Left colon (tissue), 2 donors: ENCODE data around the gene TULP4. TPM values are rescaled to one million over a fixed set of nuclear protein-coding genes. Genes with fewer than 3 reads are reported as not detected.
A peak's percentile ranks its signal among the peaks of the same experiment; 100 is the strongest.

ENCODE experiments used
- ATAC-seq: fragments of 200-7000 bp; cut with Tn5 transposase; one replicate; pipeline ENCODE4 v1.9.1; 2020; ENCODE audit warnings: mild to moderate bottlenecking, moderate library complexity
- DNase-seq, 2 donors: peaks; one replicate each; pipeline ENCODE4 v3.0.0-alpha.2; 2020
- intact Hi-C, 2 donors: fragments of 100-400 bp; cut with DNase I in 1 of 2; cut with micrococcal nuclease in 1 of 2; formaldehyde crosslinking; loops; one replicate each; pipeline versions ENCODE4 v1.11.2 to v1.14.0; 2022; cut with DNase I, micrococcal nuclease
- total RNA-seq, 2 donors: library from RNA; stranded (reverse); fragmentation: NEBNext Ultra II Directional; extraction: Animal tissue kit (Norgen Biotek cat#: 25700); gene quantifications; one replicate each; pipeline ENCODE4 v1.2.1, GENCODE V29; 2021
- donor health status: DM: no; HTN: no; CAD: no.
- donor health status: DM: yes; HTN: yes; CAD: no.

The TULP4 gene
- total RNA-seq, 2 donors from 2014 or later, result 69.2 to 77.5 TPM

- no peak for ATAC-seq
- DNase-seq, result no peak
- intact Hi-C loops, result no loop called here
These were observed 216.6 kb downstream of the TULP4 start for GRCh38 chr6:158528826-158529225.

GRCh38 chr6:158529629-158530028, 217.4 kb downstream of the TULP4 start:
- DNase-seq (no peak), ATAC-seq (no peak)
- intact Hi-C loops, result no loop called here

DNA sequence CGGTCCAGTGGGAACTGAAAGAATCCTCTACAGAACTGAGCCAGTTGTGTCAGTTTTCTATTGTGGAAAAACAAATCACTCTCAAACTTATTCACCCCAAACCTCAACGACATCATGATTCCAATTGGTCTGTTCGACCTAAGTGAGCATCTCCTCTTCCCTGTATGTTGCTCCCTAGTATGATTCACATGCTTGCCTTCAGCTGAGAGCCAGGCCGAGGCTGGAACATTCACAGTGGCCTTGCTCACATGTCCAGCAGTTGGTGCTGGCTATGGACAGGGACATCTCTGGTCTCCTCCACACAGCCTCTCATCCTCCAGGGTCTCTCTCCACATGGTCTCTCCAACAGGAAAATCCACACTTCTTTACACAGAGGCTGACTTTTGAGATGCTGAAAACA, 219.3 kb downstream of the TULP4 start:
- ATAC-seq, result no peak
- intact Hi-C loops, result no loop called here
- DNase-seq, result no peak

DNA sequence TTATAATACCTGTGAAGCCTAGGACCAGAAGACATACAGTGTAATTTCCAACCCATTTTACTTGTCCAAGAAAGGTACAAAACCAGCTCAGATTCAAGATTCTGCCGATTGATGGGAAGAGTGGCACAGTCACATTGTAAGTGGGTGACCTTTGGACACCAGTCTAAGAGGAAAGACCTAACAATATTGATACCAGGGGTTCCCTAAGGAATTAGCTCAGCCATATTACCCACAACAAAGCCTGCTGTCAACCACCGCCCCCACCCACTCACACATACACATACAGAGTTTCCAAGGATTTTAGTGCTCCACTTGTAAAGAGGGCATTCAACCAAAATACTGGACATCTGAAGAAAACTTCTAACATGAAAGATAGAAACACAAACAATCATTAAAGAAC, 219.7 kb downstream of the TULP4 start:
- ATAC-seq (no peak), DNase-seq (no peak)
- intact Hi-C loops, result no loop called here

- DNase-seq, result peak; percentile 69 to 85
- intact Hi-C loops, result no loop called here
These were observed 224.0 kb downstream of the TULP4 start for GRCh38 chr6:158536084-158536890.

GRCh38 chr6:158536891-158537798, 224.9 kb downstream of the TULP4 start:
- DNase-seq (peak in 1 of 2 donors; percentile 40), ATAC-seq (no peak)
- intact Hi-C loops, result no loop called here

More at GRCh38 chr6:158536084-158536890, 224.0 kb downstream of the TULP4 start:
- ATAC-seq, result peak; percentile 84

- intact Hi-C loops, result no loop called here
- DNase-seq (no peak), ATAC-seq (no peak)
These were observed 226.5 kb downstream of the TULP4 start for GRCh38 chr6:158538741-158539140.

DNA sequence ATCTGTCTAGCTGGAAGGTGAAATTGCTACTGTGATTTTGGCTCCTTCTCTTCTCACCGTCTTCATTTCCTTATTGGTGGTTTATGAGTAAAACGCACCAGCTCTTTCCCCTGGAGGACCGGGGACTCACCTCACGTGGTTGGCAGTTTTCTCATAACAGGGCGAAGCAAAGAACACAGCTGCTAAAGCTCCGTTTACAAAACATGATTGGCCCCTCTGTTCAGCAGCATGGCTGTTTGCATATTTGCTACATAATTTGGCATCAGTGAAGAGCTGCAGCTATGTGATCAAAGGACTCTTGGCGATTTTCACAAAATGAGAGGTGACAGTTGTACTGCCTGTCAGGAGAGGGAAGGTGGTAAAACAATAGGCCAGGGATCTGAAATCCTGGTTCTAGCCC, 227.1 kb downstream of the TULP4 start:
- peak; percentile 39 for ATAC-seq

DNA sequence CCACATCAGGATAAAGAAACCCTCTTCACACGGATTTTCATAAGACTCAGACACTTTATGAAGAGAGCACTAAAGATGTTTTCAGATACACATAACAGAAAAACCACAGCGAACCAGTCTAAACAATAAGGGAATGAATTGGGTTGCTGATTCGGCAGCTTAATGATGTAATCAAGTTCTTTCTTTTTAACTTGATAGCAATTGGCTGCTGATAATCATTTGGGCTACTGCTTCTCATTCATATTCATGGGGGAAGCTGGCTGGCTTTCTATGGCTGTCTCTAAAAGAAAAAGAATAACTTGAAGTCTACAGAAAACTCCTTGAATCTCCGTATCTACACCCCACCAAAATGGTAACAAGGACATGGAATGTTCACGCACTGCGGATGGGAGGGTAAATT, 227.6 kb downstream of the TULP4 start:
- DNase-seq, result no peak
- no peak for ATAC-seq
- intact Hi-C loops, result no loop called here

More for the DNA sequence above, 227.1 kb downstream of the TULP4 start:
- DNase-seq, result no peak
- intact Hi-C loops, result no loop called here

GRCh38 chr6:158543606-158544185, 231.4 kb downstream of the TULP4 start:
- DNase-seq (no peak), ATAC-seq (no peak)
- intact Hi-C loops, result no loop called here

GRCh38 chr6:158544428-158544827, 232.2 kb downstream of the TULP4 start:
- ATAC-seq (no peak), DNase-seq (no peak)
- intact Hi-C loops, result no loop called here

DNA sequence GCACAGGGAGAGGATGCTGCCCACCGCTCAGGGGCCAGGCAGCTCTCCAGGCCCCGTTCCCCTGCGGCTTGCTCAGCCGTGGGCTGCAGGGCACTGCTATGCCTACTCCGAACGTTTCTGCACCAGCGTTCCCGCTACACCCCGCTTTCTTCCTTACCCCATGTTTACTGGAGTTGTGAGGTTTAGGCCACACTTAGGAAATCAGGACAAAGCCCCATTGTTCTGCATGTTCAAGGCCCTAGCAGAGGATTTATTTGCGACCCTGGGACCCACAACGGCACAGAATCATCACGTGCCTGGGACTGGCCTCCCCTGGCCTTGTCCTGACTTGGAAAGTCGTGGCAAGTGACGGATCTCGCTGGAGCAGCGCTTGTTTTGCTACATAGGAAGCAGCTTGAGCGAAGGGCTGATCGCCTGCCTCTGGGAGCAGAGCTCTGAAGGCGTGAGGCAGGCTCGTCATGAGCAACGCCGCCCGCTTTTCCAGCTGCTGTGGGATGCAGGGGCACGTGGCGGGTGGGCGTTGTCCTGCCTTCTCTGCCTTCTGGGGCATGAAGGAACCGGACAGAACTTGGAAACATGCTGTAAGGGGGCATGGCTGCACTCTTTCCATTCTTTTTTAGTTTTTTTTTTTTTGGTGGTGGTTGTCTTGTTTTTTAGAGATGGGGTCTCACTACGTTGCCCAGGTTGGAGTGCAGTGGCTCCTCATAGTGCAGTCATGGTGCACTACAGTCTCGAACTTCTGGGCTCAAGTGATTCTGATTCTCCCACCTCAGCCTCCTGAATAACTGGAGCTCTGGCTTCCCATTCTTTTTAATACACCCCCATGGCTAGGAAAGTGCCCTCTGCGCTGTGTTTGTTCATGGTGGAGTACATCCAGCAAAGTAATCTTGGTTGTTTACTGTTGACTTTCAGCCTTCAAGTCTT, 233.0 kb downstream of the TULP4 start:
- ATAC-seq (no peak), DNase-seq (no peak)
- intact Hi-C loops, result no loop called here

DNA sequence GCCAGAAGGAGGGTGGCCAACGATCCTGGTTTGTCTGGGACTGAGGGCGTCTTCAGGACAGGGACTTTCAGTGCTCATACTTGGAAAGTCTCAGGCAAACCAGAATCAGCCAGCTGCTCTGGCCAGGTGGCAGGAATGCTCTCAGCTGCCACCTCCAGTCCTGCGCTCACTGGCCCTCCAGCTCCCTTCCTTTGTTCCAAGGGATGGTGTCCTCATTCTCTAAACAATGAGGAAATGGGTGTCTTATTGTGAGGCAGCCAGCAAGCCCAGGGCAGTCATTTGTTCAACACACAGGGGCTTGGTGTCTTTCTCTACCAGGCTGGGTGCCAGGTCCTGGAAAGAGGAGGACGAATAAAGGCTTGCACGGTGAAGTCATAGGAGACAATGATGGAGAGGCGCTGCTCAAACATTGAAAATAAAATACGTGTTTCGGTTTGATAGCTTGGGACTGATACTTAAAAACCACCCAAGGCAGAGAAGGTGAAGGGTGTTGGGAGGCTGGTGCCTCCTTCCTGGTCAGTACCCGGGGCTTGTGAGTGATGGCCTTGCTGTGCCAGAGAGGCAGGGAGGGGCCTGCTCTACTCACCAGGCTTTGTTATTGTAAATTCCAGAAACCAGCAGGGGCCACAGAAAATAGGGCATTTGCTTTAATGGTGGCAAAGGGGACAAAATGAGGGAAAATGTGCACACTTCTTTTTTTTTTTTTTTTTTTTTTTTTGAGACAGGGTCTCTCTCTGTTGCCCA, 236.3 kb downstream of the TULP4 start:
- DNase-seq (no peak), ATAC-seq (no peak)
- intact Hi-C loops, result no loop called here

DNA sequence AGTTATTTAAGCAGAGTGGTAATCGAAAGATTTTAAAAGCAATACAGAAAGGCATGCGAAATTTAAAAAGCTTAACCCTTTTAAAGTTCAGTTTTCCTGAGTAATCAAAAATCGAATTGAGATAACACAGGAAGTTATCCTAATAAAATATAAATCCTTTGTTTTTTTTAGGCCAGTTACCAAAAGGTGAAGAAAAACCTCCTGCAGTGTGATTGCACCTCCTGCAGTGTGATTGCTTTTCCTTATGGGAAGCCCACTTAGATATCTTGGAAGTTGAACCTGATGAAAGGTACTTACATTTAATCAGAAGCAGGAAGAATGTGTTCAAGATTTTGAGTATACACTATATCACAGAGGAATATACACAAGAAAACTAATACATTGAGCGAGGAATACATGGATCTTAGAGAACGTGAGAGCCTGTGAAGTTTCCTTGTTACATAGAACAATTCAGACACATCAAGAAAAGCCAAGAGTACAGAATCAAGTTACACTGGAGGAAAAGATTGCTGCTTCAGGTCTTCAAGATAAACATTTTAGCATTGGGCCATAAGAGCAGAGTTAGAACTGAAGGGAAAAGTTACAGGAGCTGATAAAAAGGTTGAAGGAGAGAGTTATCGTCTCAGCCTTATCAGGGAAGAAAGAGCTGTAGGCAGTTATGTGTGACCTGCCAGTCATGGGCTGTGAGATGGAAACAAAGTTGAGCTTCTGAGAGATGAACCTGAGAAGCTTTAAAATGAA, 240.0 kb downstream of the TULP4 start:
- ATAC-seq, result no peak
- intact Hi-C loops, result no loop called here
- no peak for DNase-seq

DNA sequence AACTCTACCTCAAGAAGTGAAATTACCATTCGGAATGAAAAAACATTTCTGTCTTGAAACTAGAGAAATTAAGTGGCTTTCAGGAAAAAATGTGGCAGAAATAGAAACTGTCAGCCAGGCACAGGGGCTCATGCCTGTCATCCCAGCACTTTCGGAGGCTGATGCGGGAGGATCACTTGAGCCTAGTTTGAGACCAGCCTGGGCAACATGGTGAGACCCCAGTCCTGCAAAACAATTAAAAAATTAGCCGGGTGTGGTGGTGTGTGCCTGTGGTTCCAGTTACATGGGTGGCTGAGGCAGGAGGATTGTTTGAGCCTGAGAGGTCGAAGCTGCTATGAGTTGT, 240.5 kb downstream of the TULP4 start:
- no peak for DNase-seq
- intact Hi-C loops, result no loop called here
- no peak for ATAC-seq

GRCh38 chr6:158554611-158555361, 242.5 kb downstream of the TULP4 start:
- no peak for DNase-seq
- peak; percentile 53 for ATAC-seq
- intact Hi-C loops, result no loop called here

DNA sequence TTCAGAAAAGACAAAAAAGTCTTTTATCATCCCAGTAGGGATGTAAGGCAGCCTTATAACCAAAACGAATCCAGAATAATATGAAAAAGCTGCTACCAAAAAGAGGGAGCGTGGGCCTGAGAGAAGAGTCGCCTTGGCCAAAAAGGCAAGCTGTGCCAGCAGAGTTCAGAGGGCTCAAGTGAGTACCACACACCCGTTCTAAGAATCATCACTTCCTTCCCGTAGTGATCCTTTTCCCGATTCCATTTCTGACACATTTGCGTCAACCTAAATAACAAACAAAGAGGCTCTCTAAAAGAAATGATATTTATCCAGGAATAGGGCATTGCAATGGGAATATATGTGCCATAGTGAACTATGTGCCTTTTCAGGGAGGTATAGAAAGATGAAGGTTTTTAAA, 243.8 kb downstream of the TULP4 start:
- intact Hi-C loops, result no loop called here
- ATAC-seq (no peak), DNase-seq (no peak)
